GM12892 (cell line): ENCODE data around the gene MTHFS.
"Not testable (repeated sequence)": the region's sequence is repeated elsewhere in the genome, so short reads cannot be mapped to it uniquely, and the experiment has no call there.

Experiments
- POLR2A ChIP-seq: IDR thresholded peaks from 2 replicates; pipeline ENCODE4 v1.6.1; 2011; ENCODE audit warnings: low read depth, low read length, control low read depth
- POLR2AphosphoS5 ChIP-seq: IDR thresholded peaks from 2 replicates; pipeline ENCODE4 v1.6.1; 2011; ENCODE audit warnings: low read depth, low read length, control low read depth

DNA sequence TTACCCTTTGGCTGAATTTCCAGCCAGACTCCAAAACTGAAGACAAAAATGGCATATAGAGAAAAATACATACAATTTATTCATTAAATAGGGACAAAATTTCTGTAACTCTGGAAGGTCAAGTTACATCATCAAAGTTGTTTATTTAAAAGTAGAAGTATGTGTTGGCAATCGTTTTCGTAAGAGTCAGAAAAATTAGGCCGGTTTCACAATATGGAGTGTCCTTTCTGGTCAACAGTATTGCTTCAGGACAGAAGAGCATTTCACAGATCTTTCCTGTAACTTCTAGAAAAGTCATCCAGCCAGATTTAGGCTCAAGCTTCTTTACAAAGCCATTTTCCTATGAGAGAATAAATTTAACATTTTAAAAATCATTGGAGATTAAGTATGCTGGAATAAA is 2.0 kb upstream of the MTHFS start:
- TF ChIP-seq POLR2AphosphoS5, POLR2A: not testable (repeated sequence)
